Measurements from ENCODE around the gene CXCL13. TPM values are rescaled to one million over a fixed set of nuclear protein-coding genes. Genes with fewer than 3 reads are reported as not detected.

CXCL13 gene
- total and polyA plus RNA-seq, 2 of the 8 experiments (the other 6 are each of a cell fraction or from before 2014, with no cell fraction given), result not detected

DNA sequence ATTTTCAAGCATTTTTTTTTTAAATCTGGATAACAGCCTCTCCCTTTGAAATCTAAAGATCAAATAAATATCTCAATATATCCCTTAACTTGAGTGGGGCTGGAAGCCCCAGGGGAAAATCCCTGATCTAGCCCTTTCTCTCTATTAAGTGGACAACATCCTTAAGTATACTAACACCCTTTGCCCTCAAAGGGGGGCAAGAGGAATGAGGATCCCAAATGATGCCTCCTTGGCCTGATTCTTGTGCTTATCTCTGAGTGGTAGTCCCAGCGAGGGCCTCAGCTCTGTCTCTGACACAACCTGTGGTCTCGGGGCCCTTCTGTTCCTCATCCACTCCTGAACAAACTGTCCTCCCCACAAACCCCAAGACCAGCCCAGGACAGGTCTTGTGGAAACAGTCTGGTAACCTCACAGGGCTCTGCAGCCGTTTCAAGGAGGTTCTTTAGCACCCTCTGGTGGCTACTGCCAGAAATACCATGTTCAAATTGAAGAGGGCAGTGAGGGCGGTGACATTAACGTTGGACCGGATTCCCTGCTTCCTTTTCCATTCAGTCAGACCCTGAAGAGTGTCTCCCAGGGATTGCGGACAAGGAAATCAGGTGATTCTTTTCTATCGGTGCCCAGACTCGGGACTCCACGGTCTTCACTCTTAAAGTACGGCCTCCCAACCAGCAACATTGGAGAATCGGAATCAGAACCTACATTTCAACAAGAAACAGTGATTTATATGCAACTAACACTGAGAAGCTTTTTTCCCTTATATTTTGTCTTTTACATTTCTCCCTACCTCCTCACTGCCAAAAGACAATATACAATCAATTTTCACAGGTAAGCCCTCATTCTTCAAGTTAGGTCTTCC, 13.0 kb downstream of the CXCL13 start:
- Histone ChIP-seq H3K79me2 (ENCODE audit: control insufficient read depth in 1 of 2, insufficient read depth in 2 of 2, low read length in 2 of 2) (no peaks in the 10 kb centered on the region), H3K14ac (ENCODE audit: insufficient read length) (no peak overlapping the region), H3K79me1 (ENCODE audit: low read depth, low read length) (no peaks in the 10 kb centered on the region), H4K20me1 (replicated peaks in 1 of 2; ENCODE audit: control insufficient read depth in 1 of 2, insufficient read depth in 2 of 2, low read length in 2 of 2) (no peaks in the 10 kb centered on the region), H3K9me3 (ENCODE audit: insufficient read depth in 2 of 2, low read depth in 1 of 2, low read length in 1 of 2) (no peaks in the 10 kb centered on the region), H2BK20ac (ENCODE audit: low read length) (no peak overlapping the region), H3K4me1 (replicated peaks in 1 of 4; ENCODE audit: control insufficient read depth in 3 of 4, insufficient read depth in 4 of 4, low read length in 3 of 4) (no peaks in the 10 kb centered on the region), H2AFZ (ENCODE audit: low read length) (peak overlapping the region; percentile 98), H3K9ac (replicated peaks in 1 of 4; ENCODE audit: extremely low read depth in 1 of 4, low read depth in 3 of 4, low read length in 3 of 4) (peak overlapping the region in 1 of 4 experiments; percentile 54; a peak in 1 of 7 replicates), H4K91ac (replicated peaks; ENCODE audit: insufficient read length, low read length) (no peak overlapping the region), H2AK5ac (ENCODE audit: low read depth, low read length) (no peak overlapping the region), H3K18ac (ENCODE audit: extremely low read depth, low read length) (no peak overlapping the region), H2BK12ac (ENCODE audit: low read depth, low read length) (peak overlapping the region; percentile 22; the same call in 1 of the 2 replicates), H3K56ac (replicated peaks; ENCODE audit: insufficient read length, low read depth, low read length) (no peak overlapping the region), H3K27me3 (replicated peaks in 1 of 4; ENCODE audit: control insufficient read depth in 3 of 4, extremely low read depth in 1 of 4, insufficient read depth in 3 of 4, low read length in 3 of 4) (no peaks in the 10 kb centered on the region), H3K27ac (ENCODE audit: low read depth, low read length) (no peak overlapping the region), H3K4ac (replicated peaks; ENCODE audit: insufficient read length, low read depth, low read length) (no peak overlapping the region), H2BK5ac (ENCODE audit: low read depth, low read length) (no peak overlapping the region), H3K23ac (ENCODE audit: insufficient read length) (no peak overlapping the region), H3K23me2 (ENCODE audit: low read depth, low read length) (no peaks in the 10 kb centered on the region; the same call in 1 of the 2 replicates), H4K5ac (ENCODE audit: insufficient read length, low read depth, low read length) (no peak overlapping the region), H2BK120ac (replicated peaks; ENCODE audit: low read depth, low read length) (no peak overlapping the region), H4K8ac (ENCODE audit: extremely low read depth, insufficient read depth, low read length) (no peak overlapping the region), H2BK15ac (ENCODE audit: low read length) (no peak overlapping the region), H3K36me3 (ENCODE audit: control insufficient read depth in 2 of 4, insufficient read depth in 4 of 4, low read length in 3 of 4) (no peaks in the 10 kb centered on the region), H3K4me3 (ENCODE audit: extremely low read depth in 1 of 4, insufficient read depth in 2 of 4, low read depth in 3 of 4, low read length in 4 of 4) (no peak overlapping the region), H3K4me2 (ENCODE audit: insufficient read depth in 1 of 2, low read depth in 2 of 2, low read length in 2 of 2) (peak overlapping the region in 1 of 2 experiments; percentile 25; a peak in 1 of 4 replicates)
- ChIA-PET POLR2A (ENCODE audit: partially characterized antibody) (no interaction called here), CTCF (ENCODE audit: partially characterized antibody) (interaction anchor here (0.6 to 13.8 kb wide), 29 partner anchors 8 to 260 kb away, joined by 3 to 200 read pairs (median 3); partner anchors contain the start of gene CXCL13)
- peak; percentile 59 to 83 for DNase-seq (ENCODE audit: low read depth in 1 of 2, low spot score in 2 of 2)
- FAIRE-seq, result peak; percentile 97
- TF ChIP-seq EGR1 (IDR thresholded peaks at IDR 0.05; ENCODE audit: borderline replicate concordance, low read depth, low read length), result no peak
- peak; percentile 83 to 90 for TF ChIP-seq RAD21 (IDR thresholded peaks at IDR 0.05 in 1 of 2, conservative IDR thresholded peaks at IDR 0.05 in 1 of 2; ENCODE audit: low read depth in 2 of 2, low read length in 2 of 2)
- peak; percentile 47 to 92 (median 85) for TF ChIP-seq CTCF (IDR thresholded peaks at IDR 0.05; ENCODE audit: control extremely low read depth in 1 of 3, insufficient read depth in 1 of 3, low read depth in 1 of 3, low read length in 3 of 3)
- TF ChIP-seq TEAD4 (IDR thresholded peaks at IDR 0.05; ENCODE audit: low read depth, low read length), result peak; percentile 63
- 0 out of 2 replicates have a peak, but pooled peaks have one; percentile 17 for TF ChIP-seq YY1 (IDR thresholded peaks at IDR 0.05; ENCODE audit: low read depth, low read length)
- 20% methylated on average over 12 of the region's 12 CpGs; no CpG with 5 or more reads in 1 of the 2 experiments for WGBS, 2 experiments (ENCODE audit: extremely low coverage in 1 of 2, insufficient coverage in 1 of 2, insufficient read length in 1 of 2, insufficient replicate concordance in 2 of 2, low coverage in 1 of 2, low lambda C conversion rate in 2 of 2, missing lambda C conversion rate in 1 of 2)

All from H1 (cell line).